Effector CD8-positive, alpha-beta T cell (primary cell): ENCODE results near the gene CLCN1.
"Not testable (repeated sequence)": the region's sequence is repeated elsewhere in the genome, so short reads cannot be mapped to it uniquely, and the experiment has no call there.

Source experiments
- DNase-seq: peaks from one replicate; lab custom pipeline; 2025; lab: John Stamatoyannopoulos, UW
- total RNA-seq, 4 experiments: gene quantifications; one replicate each; lab custom pipeline; 2026; lab: John Stamatoyannopoulos, UW

Gene CLCN1
- 0 to 0.49 (median 0.14) reads per million in 4 experiments for total RNA-seq

- DNase-seq = no peak
Observed at GRCh38 chr7:143315776-143316175, at the start of gene CLCN1. Gene CLCN1 (plus strand): TSS chr7:143316111. CDS start chr7:143316213, 102 bp downstream.

- DNase-seq = no peak
Observed at GRCh38 chr7:143269251-143269650, 46.7 kb upstream of the CLCN1 start.

GRCh38 chr7:143271240-143271639, 44.7 kb upstream of the CLCN1 start:
- DNase-seq = no peak

- DNase-seq = no peak
Observed at GRCh38 chr7:143272871-143273270, 43.0 kb upstream of the CLCN1 start.

GRCh38 chr7:143279186-143280098, 36.5 kb upstream of the CLCN1 start:
- no peak for DNase-seq

GRCh38 chr7:143280160-143280559, 35.8 kb upstream of the CLCN1 start:
- DNase-seq = no peak

- DNase-seq = no peak
Observed at GRCh38 chr7:143280566-143280965, 35.3 kb upstream of the CLCN1 start.

- DNase-seq = no peak
Observed at GRCh38 chr7:143281529-143281928, 34.4 kb upstream of the CLCN1 start.

- DNase-seq = no peak
Observed at GRCh38 chr7:143282124-143282523, 33.8 kb upstream of the CLCN1 start.

GRCh38 chr7:143283381-143283780, 32.5 kb upstream of the CLCN1 start:
- no peak for DNase-seq

GRCh38 chr7:143284591-143285469, 31.1 kb upstream of the CLCN1 start, which contains the start of gene TMEM139:
Gene TMEM139 (plus strand): TSS chr7:143284958. CDS start chr7:143285958, 1,000 bp downstream.
- no peak for DNase-seq

- no peak for DNase-seq
Observed at GRCh38 chr7:143285470-143285778, 30.5 kb upstream of the CLCN1 start.

GRCh38 chr7:143285806-143286521, 29.9 kb upstream of the CLCN1 start:
- DNase-seq = no peak

- no peak for DNase-seq
Observed at GRCh38 chr7:143286522-143286890, 29.4 kb upstream of the CLCN1 start.

GRCh38 chr7:143287339-143287934, 28.5 kb upstream of the CLCN1 start:
- DNase-seq = no peak

- peak; percentile 99 for DNase-seq
Observed at GRCh38 chr7:143287935-143288826, 27.7 kb upstream of the CLCN1 start, which contains the start of gene CASP2. Gene CASP2 (plus strand): TSS chr7:143288351. CDS start chr7:143288456, 105 bp downstream.

- no peak for DNase-seq
Observed at GRCh38 chr7:143288836-143289235, 27.1 kb upstream of the CLCN1 start.

- no peak for DNase-seq
Observed at GRCh38 chr7:143289421-143289820, 26.5 kb upstream of the CLCN1 start.

- DNase-seq = not testable (repeated sequence)
Observed at GRCh38 chr7:143289888-143290287, 26.0 kb upstream of the CLCN1 start.

- DNase-seq = no peak
Observed at GRCh38 chr7:143290293-143290692, 25.6 kb upstream of the CLCN1 start.
